Measurements from ENCODE around the gene ST3GAL3.
A peak's percentile ranks its signal among the peaks of the same experiment; 100 is the strongest.

The ST3GAL3 gene

DNA sequence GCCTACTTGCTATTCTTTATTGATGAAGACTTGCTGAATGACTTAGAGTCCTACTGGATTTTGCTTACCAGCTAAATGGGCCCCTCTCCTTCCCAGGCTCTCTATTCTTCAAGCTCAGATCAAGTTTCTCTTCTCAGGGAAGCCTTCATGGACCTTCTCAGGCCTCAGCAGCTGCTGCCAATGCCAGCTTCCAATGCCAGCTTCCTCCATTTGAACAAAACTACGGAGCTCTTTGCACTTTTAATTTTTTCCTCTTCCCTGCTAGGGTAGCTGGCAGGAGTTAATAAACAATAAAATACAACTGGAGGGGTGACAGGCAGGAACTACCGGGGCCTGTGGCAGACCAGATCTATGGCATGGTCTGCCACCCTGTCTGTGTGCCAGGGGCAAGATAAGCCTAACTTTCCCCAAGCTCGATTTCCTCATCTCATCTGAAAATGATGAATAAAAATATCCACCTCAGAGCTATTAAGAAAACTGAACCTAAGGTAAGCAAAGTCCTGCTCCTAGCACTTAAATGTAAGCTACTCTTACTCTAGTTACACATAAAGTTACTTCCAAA is 238.4 kb downstream of the ST3GAL3 start:
- H3K4me3 ChIP-seq (ENCODE audit: low read length) = peak overlapping the region; percentile 98
- no peak for DNase-seq (ENCODE audit: low read depth)
- TF ChIP-seq, protein P1, sequence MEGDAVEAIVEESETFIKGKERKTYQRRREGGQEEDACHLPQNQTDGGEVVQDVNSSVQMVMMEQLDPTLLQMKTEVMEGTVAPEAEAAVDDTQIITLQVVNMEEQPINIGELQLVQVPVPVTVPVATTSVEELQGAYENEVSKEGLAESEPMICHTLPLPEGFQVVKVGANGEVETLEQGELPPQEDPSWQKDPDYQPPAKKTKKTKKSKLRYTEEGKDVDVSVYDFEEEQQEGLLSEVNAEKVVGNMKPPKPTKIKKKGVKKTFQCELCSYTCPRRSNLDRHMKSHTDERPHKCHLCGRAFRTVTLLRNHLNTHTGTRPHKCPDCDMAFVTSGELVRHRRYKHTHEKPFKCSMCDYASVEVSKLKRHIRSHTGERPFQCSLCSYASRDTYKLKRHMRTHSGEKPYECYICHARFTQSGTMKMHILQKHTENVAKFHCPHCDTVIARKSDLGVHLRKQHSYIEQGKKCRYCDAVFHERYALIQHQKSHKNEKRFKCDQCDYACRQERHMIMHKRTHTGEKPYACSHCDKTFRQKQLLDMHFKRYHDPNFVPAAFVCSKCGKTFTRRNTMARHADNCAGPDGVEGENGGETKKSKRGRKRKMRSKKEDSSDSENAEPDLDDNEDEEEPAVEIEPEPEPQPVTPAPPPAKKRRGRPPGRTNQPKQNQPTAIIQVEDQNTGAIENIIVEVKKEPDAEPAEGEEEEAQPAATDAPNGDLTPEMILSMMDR (conservative IDR thresholded peaks at IDR 0.05; ENCODE audit: low read length) = no peak

GRCh38 chr1:43946236-43947060 is 239.1 kb downstream of the ST3GAL3 start, which contains the start of gene IPO13:
Gene IPO13 (plus strand): TSS chr1:43946950. CDS start chr1:43947601, 651 bp downstream.
- TF ChIP-seq, protein P1 (conservative IDR thresholded peaks at IDR 0.05; ENCODE audit: low read length) = peak; percentile 50
- H3K4me3 ChIP-seq (ENCODE audit: low read length) = peak within 1 kb of the TSS; percentile 98
- DNase-seq (ENCODE audit: low read depth) = peak; percentile 92

DNA sequence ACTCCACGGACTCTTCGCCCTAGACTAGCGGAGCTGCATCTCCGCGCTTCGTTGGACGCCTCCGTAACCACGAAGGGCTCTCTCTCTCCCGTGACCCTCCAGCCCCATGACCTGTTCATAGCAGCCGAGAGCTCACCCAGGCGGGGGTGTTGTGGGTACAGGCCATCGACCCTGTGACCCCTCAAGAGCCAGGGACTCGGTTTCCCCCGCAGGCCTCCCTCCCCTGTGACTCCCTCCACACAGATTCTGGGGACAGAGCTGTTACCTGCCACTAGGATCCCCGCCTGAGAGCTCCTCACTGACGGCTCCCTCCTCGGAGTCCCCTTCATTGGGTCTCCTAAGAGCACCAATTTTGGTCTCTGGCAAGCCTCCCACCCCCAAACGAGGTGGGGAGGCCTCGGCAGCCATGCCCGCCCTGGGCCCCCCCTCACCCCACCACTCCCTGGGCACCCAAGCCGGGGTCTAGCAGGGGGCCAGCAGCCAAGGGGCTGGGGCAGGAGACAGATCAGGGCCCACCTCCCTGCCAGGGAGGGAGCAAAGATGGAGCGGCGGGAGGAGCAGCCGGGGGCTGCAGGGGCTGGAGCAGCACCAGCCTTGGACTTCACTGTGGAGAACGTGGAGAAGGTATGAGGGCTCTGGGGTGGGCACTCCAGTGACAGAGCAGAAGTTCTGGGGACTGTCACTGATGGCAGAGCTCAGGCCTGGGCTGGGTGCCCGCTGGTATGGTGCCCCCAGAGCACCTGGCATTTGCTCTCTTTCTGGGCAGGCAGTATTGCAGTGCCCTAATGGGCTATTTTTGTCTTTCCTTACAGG is 239.9 kb downstream of the ST3GAL3 start:
- peak overlapping the region; percentile 98 for H3K4me3 ChIP-seq (ENCODE audit: low read length)
- TF ChIP-seq, protein P1 (conservative IDR thresholded peaks at IDR 0.05; ENCODE audit: low read length) = no peak
- DNase-seq (ENCODE audit: low read depth) = no peak

DNA sequence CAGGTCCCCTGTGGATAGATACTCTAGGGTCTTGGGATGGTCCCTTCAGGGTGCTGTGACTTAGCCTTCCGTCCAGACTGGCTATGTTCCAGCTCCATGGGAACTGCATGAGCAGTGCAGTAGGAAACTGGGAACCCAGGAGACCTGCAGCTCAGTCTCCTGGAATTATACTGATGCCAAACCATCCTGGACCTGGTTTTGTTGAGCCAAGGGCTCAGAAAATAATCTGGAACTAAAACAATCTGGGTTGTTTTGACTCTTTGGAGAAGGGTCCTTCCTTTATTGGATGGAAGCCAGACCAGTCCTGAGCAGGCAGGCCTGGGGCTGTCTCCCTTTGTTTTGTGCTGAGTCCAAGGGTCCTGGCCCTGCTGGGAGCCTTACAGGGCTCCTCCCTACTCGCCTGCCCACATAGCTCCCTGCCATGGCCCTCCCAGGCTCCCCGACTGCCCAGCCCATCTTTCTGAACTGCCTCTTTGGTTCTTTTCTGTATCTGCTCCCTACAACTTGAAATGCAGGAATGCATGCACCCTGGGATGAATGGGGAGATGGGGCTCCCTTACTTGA is 240.6 kb downstream of the ST3GAL3 start:
- TF ChIP-seq, protein P1 (conservative IDR thresholded peaks at IDR 0.05; ENCODE audit: low read length) = no peak
- no peak for DNase-seq (ENCODE audit: low read depth)
- H3K4me3 ChIP-seq (ENCODE audit: low read length) = peak overlapping the region; percentile 98

DNA sequence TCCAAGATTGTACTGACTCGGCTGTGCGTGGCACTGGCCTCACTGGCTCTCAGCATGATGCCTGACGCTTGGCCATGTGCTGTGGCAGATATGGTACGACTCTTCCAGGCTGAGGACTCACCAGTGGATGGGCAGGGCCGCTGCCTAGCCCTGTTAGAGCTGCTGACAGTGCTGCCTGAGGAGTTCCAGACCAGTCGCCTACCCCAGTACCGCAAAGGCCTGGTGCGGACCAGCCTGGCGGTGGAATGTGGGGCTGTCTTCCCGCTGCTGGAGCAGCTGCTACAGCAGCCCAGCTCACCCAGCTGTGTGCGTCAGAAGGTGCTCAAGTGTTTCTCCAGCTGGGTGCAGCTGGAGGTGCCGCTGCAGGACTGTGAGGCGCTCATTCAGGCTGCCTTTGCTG is 242.3 kb downstream of the ST3GAL3 start:
- TF ChIP-seq, protein P1 (conservative IDR thresholded peaks at IDR 0.05; ENCODE audit: low read length) = no peak
- H3K4me3 ChIP-seq (ENCODE audit: low read length) = no peak overlapping the region
- no peak for DNase-seq (ENCODE audit: low read depth)

- no peak overlapping the region for H3K4me3 ChIP-seq (ENCODE audit: low read length)
- no peak for DNase-seq (ENCODE audit: low read depth)
- TF ChIP-seq, protein P1 (conservative IDR thresholded peaks at IDR 0.05; ENCODE audit: low read length) = no peak
These were observed 244.0 kb downstream of the ST3GAL3 start for GRCh38 chr1:43951021-43951985.

All from AG10803 (cell line).